HG03139 (cell line): ENCODE results near the gene PHF14.
"Not testable (repeated sequence)": the region's sequence is repeated elsewhere in the genome, so short reads cannot be mapped to it uniquely, and the experiment has no call there.

Source experiments
- ATAC-seq: cut with Tn5 transposase; IDR thresholded peaks from one replicate; pipeline ENCODE4 v1.9.1; 2021; ENCODE audit not compliant: unreplicated experiment

The PHF14 gene

DNA sequence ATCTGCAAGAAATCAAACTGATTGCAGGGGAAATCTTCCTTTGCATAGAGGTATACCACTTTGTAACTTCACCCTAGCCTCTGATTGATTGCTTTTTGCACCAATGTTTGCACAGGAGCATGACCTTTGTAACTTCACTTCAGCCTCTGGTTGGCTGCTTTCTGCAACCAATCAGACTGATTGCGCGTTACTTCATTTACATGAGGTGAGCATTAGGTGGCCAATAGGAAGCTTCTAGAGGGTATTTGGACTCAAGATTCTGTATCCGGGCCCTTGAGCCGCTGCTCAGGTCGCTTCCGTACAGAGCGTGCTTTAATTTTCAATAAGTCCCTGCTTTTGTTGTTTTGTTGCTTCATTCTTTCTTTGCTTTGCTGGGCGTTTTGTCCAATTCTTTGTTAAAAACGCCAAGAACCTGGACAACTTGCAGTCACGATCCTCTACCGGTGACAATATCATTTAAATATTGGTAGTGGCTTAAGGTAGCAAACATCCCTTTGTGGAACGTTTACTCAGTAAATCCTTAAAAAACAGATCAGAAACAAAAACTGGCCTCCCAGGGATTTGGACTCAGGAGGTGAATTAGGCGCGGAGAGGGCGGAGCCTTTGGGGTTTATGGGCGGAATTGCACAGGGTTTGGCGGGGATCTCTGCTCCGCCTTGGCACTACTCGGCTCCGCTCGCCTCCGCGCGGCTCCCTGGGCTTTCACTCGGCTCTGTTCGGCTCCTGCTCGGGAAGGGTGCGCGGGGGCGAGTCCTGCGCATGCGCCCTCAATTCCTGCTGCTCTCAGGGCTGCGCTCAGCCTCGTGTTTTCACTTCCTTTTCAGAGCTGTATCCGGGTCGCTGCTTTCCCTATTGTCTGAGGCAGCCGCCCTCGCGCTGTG, at the start of gene PHF14:
Gene PHF14, plus strand, starts transcription at position 812 of the 881 bp plus-strand sequence. CDS start 452 bp downstream, outside the sequence.
- ATAC-seq, result peak; percentile 96

DNA sequence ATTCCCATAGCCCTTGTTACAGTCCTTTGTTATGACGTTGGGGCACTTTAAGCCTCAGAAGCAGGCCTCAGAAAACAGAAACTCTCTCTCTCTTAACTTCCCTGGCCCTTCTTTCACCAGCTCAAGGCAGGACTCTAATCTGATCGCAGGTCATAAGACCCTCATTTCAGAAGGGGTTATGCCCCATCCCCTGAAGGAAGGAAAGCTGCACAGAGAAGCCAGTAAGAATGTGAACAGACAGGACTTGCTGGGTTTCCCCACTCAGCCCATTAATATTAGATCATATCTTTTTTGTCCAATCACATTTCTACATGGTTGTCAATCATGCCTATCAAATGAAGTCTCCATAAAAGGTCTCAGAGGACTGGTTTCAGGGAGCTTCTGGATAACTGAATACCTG, 49.3 kb upstream of the PHF14 start:
- ATAC-seq, result no peak

GRCh38 chr7:10928203-10928602, 45.5 kb upstream of the PHF14 start:
- not testable (repeated sequence) for ATAC-seq

DNA sequence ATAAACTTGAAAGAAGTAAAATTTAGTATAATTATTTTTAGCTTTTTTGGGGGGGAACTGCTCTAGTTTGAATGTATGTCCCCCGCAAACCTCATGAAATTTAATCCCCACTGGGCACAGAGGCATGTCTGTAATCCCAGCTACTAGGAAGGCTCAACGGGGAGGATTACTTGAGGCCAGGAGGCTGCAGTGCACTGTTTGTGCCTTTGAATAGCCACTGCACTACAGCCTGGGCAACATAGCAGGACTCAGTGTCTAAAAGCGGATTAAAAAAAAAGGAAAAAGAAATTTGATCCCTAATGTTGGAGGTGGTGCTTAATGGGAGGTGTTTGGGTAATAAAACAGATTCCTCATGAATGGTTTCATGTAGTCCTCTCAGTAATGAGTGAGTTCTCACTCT, 43.1 kb upstream of the PHF14 start:
- no peak for ATAC-seq

GRCh38 chr7:10931161-10931560, 42.5 kb upstream of the PHF14 start:
- no peak for ATAC-seq

DNA sequence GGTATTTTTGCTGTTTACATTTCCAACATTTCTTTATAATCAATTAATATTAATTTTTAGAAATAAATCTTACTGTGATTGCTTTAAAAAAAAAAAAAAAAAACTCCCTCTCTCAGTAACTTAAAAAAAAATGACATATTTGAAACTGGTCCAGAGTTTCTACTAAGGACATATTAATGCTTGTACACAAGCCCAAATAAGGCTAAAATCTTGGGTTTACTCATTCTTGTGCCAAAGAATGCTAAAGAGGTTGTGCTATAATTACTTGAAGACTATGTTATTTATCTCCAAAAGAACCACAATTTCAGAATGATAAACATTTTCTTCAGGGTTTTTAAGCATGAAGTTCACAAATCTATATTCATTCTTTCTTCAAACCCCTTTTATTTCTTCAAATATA, 39.4 kb upstream of the PHF14 start:
- no peak for ATAC-seq

DNA sequence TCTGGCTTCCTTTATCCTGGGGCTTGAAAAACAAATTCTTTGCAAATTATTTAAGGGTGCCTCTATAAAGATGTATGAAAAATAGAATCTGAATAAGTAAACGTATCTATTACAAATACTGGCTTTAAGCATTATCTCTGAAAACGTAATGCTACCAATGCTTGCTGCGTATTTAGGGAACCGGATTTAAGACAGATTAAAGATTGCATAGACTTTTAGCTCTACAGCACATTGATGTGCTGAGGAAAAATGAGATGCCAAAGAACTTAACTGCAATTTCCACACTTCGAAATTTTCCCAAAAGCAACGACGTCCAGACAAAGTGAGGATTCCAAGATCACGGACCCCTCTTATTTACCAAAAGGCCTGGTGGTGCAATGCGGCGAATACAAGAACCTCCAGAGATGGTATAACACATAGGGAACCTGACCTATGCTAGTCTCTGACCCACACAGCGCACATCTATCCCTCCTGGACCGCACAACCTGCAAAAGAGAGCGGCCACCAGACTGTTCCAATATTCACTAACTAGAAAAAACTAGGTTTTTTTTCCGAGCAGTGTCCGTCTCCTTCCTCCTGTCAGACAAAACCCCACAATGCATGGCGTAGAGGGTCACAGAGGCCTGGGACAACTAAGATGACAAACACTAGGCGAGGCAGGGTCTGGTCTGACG, 34.3 kb upstream of the PHF14 start:
- ATAC-seq, result peak; percentile 9

DNA sequence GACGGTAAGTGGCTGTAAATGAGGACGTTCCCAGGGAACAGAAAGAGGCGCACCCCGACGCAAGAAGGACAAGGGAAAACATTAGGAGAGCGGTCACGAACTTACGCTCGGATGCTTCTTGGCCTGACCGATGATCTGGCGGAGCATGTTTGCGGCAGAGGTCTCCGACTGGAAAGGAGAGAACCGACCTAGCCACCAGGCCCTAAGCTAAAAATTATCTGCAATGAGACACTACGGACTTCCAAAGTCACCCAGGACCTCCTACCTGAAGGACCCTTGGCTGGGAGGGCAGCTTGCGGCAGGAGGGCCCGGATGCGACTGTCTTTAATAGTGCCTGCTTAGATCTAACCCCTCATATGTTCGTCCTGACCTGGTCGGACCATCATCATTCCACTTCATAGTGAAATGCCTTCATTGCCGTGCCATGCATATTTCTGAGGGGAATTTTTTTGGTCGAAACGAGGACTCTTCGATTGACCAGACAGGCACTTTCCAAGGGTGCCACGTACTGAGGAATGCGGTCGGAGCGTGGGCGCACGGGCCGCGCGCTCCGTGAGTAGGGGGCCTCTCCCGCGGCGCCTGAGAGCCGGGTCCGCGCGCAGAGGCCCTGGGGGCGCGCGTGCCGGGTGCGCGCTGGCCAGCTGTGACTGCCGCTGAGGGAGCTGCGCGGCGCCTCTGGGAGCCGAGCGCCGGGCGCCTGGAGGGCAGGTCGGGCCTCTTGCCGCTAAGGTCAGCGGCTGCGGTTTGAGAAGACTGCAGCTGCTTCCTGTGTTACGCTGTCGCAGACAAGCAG, 33.6 kb upstream of the PHF14 start:
- ATAC-seq, result peak; percentile 91

- no peak for ATAC-seq
Measured at GRCh38 chr7:10940704-10941355, 32.8 kb upstream of the PHF14 start.

- no peak for ATAC-seq
Measured at GRCh38 chr7:10950494-10950893, 23.2 kb upstream of the PHF14 start.

DNA sequence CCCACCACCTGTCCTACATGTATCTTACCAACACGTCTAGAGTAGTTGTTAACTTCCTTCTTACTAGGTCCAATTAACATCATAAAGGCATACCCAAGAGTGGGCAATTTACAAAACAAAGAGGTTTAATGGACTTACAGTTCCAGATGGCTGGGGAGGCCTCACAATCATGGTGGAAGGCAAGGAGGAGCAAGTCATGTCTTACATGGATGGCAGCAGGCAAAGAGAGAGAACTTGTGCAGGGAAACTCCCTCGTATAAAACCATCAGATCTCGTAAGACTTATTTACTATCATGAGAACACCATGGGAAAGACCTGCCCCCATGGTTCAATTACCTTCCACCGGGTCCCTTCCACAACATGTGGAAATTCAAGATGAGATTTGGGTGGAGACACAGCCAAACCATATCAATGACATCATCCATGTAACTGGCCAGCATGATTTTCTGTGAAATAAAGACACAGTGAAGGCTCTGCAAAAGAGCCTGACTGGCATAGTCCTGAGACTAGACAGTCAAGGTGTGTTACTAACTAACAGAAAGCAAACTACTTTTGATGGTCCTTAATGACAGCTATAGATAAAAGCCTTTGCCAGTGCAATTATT, 22.6 kb upstream of the PHF14 start:
- ATAC-seq, result not testable (repeated sequence)

- ATAC-seq, result no peak
Measured at GRCh38 chr7:10952588-10952987, 21.1 kb upstream of the PHF14 start.

DNA sequence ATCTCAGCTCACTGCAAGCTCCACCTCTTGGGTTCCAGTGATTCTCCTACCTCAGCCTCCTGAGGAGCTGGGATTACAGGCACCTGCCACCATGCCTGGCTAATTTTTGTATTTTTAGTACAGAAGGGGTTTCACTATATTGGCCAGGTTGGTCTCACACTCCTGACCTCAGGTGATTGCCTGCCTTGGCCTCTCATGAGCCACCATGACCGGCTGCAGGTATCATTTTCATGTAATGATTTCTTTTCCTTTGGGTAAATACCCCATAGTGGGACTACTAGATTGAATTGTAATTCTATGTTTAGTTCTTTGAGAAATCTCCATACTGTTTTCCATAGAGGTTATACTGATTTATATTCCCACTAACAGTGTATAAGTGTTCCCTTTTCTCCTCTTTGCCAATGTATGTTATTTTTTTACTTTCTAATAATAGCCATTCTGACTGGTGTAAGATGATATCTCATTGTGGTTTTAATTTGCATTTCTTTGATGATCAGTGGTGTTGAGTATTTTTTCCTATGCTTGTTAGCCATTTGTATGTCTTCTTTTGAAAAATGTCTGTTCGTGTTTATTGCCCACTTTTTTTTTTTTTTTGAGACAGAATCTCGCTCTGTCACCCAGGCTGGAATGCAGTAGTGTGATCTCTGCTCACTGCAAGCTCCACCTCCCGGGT, 20.5 kb upstream of the PHF14 start:
- not testable (repeated sequence) for ATAC-seq

- ATAC-seq, result no peak
Measured at GRCh38 chr7:10956528-10956927, 17.1 kb upstream of the PHF14 start.

GRCh38 chr7:10960242-10960641, 13.4 kb upstream of the PHF14 start:
- ATAC-seq, result not testable (repeated sequence)

DNA sequence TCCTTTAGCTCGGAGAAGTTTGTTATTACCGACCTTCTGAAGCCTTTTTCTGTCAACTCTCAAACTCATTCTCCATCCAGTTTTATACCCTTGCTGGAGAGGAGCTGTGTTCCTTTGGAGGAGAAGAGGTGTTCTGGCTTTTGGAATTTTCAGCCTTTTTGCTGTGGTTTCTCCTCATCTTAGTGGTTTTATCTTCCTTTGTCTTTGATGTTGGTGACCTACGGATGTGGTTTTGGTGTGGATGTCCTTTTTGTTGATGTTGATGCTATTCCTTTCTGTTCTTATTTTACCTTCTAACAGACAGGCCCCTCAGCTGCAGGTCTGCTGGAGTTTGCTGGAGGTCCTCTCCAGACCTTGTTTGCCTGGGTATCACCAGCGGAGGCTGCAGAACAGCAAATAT, 8.7 kb upstream of the PHF14 start:
- ATAC-seq, result not testable (repeated sequence)

DNA sequence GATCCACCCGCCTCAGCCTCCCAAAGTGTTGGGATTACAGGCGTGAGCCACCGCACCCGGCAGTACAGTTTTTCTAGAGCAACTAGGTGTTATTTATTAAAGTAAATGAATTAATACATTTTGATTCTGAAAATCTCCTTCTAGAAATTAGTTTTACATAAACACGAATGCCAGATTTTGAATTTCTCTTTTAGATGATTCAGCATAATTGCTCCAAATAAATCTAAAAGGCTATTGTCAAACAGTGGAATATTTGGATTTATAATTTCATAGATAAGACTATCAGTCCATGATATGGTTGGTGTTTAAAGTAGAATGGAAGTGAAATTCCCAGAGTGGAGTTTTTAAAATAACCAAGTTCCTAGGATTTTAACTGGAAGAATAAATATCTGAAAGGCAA, 1.5 kb upstream of the PHF14 start:
- ATAC-seq, result no peak

GRCh38 chr7:10973942-10974911, 555 bp downstream of the PHF14 start:
- peak; percentile 17 for ATAC-seq

GRCh38 chr7:10977113-10977512, 3.4 kb downstream of the PHF14 start:
- no peak for ATAC-seq
